RWPE1 (cell line): ENCODE measurements around the gene EMC10.

Experiments used
- CTCF ChIA-PET: fragments of 350-600 bp; sonication (Branson Sonifier 250); formaldehyde crosslinking; extraction: SDS; loops from one replicate; lab custom pipeline; 2021; lab: Yijun Ruan, JAX
- POLR2A ChIA-PET: fragments of 400-600 bp; formaldehyde crosslinking; extraction: SDS; loops from one replicate; lab custom pipeline; 2020; ENCODE audit warnings: antibody characterized with exemption; ENCODE audit not compliant: low non-redundant PET; lab: Yijun Ruan, JAX
- DNase-seq: peaks from one replicate; pipeline ENCODE4 v3.0.0; 2012; ENCODE audit warnings: low spot score
- H3K27ac ChIP-seq: fragments of 450-650 bp; 2 replicates; pipeline ENCODE4 v1.5.1; 2017
- TF ChIP-seq, protein P1 (sequence below): fragments of 450-650 bp; conservative IDR thresholded peaks from 2 replicates; pipeline ENCODE4 v1.5.1; 2017; ENCODE audit warnings: low read depth, mild to moderate bottlenecking

EMC10 gene

GRCh38 chr19:50516456-50516855 is 40.1 kb downstream of the EMC10 start:
- TF ChIP-seq, protein P1, sequence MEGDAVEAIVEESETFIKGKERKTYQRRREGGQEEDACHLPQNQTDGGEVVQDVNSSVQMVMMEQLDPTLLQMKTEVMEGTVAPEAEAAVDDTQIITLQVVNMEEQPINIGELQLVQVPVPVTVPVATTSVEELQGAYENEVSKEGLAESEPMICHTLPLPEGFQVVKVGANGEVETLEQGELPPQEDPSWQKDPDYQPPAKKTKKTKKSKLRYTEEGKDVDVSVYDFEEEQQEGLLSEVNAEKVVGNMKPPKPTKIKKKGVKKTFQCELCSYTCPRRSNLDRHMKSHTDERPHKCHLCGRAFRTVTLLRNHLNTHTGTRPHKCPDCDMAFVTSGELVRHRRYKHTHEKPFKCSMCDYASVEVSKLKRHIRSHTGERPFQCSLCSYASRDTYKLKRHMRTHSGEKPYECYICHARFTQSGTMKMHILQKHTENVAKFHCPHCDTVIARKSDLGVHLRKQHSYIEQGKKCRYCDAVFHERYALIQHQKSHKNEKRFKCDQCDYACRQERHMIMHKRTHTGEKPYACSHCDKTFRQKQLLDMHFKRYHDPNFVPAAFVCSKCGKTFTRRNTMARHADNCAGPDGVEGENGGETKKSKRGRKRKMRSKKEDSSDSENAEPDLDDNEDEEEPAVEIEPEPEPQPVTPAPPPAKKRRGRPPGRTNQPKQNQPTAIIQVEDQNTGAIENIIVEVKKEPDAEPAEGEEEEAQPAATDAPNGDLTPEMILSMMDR = no peak
- no peak overlapping the region for H3K27ac ChIP-seq
- ChIA-PET CTCF (no interaction called here), POLR2A (no interaction called here)
- DNase-seq = no peak

DNA sequence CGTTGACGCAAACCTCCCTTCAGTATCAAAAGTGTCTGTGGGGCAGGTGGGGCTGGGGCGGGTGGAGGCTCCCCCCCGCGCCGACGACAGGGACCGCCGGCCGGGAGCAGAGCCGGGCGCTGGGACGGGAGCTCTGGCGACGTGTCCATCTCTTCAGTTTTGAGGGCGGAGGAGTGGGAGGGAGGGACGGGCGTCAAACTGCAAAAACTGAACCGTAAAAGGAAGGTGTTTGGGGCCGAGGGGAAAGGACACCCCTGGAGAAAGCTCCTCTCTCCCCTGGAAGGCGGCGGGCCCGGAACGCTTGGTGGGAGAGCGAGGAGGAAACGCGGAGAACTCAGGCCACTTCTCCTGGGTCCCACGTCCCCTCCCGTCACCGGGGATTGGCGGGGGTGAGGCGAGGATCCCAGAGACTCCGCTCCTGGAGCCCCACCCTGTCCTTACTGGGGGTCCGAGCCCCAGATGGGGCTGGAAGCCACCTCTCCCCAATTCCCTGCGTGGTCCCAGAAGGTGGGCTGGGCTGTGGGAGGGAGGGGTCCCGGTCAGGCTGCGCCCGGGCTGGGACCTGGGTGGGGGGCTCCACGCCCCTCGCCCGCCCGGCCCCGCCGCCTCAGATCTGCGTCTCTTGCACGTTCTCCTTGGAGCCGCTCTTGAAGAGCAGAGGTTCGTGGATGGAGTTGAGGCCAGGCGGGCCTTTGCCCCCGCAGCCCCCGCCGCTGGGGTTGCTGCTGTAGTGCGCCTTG is 40.8 kb downstream of the EMC10 start:
- no peak for DNase-seq
- H3K27ac ChIP-seq = no peak overlapping the region
- CTCF ChIA-PET = no interaction called here
- TF ChIP-seq, protein P1 = no peak
- POLR2A ChIA-PET = no interaction called here

DNA sequence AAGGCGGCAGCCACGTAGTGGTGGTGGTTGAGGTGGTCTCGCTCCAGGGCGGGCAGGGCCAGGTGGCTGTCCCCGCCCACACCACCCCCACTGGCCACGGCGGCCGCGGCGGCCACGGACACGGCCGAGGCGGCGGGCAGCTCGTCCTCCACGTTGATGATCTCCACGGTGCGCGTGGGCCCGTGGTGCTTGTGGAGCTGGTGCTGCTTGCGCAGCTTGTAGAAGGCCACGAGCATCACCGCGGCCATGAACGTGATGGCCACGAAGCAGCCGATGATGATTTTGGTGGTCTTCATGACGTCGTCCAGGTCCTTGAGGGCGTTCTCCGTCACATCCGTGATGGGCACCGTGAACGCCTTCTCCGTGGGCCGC is 41.4 kb downstream of the EMC10 start:
- CTCF ChIA-PET = no interaction called here
- H3K27ac ChIP-seq = no peak overlapping the region
- TF ChIP-seq, protein P1 = no peak
- no peak for DNase-seq
- POLR2A ChIA-PET = no interaction called here

DNA sequence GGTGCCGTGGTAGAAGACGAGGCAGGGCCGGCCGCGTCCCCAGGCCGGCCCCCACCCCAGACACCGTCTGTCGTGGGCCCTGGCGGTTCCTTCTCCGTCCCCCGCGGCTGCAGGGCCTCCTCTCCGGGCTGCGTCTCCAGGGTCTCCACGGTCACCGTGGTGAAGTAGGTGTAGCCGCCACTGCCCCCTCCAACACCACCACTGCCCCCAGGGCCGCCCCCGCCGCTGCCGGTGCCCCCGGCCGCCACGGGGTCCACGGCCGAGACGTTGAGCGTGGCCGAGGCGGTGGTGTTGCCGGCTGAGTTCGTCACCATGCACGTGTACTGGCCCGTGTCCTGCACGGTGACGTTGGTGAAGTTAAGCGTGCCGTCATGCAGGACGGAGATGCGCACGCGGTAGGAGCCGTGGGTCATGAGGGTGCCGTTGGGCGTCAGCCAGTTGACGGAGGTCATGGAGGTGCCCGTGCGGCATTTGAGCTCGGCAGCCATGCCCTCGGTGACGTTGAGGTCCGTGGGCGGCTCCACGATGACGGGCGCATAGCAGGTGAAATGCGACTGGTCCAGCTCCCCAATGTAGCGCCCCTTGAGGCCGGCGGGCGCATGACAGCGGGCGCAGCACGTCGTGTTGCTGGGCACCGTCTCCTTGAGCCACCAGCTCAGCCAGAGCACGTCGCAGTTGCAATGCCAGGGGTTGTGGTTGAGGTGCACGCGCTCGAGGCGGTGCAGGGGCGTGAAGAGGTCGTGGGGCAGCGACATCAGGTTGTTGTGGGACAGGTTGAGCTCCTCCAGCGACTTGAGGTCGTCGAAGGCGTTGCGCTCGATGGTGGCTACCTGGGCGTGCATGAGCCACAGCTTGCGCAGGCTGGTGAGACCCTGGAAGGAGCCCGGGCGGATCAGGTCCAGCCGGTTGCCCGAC is 42.0 kb downstream of the EMC10 start:
- TF ChIP-seq, protein P1 = 0 out of 2 replicates have a peak, but pooled peaks have one; percentile 9
- H3K27ac ChIP-seq = no peak overlapping the region
- no peak for DNase-seq
- ChIA-PET CTCF (interaction anchor here (0.6 kb wide), 1 partner anchor 1711 kb away, joined by 4 read pairs; no protein-coding TSS in a partner anchor), POLR2A (no interaction called here)

GRCh38 chr19:50519006-50519575 is 42.8 kb downstream of the EMC10 start:
- no peak for DNase-seq
- no peak overlapping the region for H3K27ac ChIP-seq
- TF ChIP-seq, protein P1 = no peak
- ChIA-PET POLR2A (no interaction called here), CTCF (interaction anchor here (0.6 kb wide), 1 partner anchor 1711 kb away, joined by 4 read pairs; no protein-coding TSS in a partner anchor)

DNA sequence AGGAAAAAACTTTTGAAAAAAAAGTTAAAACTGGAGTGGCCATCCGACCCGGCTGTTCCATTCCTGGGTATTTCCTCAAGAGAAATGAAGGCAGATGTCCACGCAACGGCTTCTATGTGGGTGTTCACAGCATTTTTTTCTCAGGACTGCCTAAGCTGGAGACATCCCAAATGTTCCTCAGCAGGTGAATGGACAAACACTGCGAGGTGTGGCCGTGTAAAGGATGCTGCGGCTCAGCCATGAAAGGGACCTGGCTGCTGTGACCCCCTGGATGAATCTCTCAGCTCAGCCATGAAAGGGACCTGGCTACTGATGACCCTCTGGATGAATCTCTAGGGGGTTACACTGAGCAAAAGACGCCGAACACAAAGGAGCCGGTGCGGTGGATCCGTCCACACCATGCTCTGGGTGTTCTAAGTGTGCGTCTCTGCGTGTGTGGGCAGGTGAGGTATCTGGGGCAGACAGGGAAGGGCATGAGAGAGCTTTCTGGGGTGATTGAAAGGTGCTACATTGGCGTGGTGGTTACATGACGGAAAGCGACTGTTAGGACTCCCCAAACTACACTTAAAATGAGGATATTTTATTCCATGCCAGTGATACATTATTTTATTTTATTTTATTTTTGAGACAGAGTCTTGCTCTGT is 44.6 kb downstream of the EMC10 start:
- ChIA-PET POLR2A (no interaction called here), CTCF (no interaction called here)
- no peak for DNase-seq
- H3K27ac ChIP-seq = no peak overlapping the region
- TF ChIP-seq, protein P1 = no peak
